ENCODE measurements around the gene SIK3.

DNA sequence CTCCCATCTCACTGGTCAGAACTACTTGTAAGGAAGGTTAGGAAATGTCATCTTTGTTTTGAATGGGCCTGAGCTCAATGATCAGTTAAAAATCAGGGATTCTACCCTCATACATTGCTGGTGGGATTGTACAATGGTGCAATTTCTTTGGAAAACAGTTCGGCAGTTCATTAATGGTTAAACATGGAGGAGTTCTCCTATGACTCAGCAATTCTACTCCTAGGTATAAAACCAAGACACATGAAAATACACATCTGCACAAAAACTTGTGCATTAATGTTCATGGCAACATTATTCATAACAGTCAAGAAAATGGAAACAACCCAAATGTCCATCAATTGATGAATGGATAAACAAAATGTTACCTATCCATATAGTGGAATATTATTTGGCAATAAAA lies 301.7 kb downstream of the SIK3 start:
- TF ChIP-seq, protein P1, sequence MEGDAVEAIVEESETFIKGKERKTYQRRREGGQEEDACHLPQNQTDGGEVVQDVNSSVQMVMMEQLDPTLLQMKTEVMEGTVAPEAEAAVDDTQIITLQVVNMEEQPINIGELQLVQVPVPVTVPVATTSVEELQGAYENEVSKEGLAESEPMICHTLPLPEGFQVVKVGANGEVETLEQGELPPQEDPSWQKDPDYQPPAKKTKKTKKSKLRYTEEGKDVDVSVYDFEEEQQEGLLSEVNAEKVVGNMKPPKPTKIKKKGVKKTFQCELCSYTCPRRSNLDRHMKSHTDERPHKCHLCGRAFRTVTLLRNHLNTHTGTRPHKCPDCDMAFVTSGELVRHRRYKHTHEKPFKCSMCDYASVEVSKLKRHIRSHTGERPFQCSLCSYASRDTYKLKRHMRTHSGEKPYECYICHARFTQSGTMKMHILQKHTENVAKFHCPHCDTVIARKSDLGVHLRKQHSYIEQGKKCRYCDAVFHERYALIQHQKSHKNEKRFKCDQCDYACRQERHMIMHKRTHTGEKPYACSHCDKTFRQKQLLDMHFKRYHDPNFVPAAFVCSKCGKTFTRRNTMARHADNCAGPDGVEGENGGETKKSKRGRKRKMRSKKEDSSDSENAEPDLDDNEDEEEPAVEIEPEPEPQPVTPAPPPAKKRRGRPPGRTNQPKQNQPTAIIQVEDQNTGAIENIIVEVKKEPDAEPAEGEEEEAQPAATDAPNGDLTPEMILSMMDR (IDR thresholded peaks at IDR 0.05; ENCODE audit: borderline replicate concordance, extremely low read depth, low read length, poor library complexity, severe bottlenecking), result no peak
- no peak for TF ChIP-seq EZH2 (IDR thresholded peaks at IDR 0.05; ENCODE audit: borderline replicate concordance, low read depth, low read length, severe bottlenecking)
